ENCODE results near the gene GALNT7. TPM values are rescaled to one million over a fixed set of nuclear protein-coding genes. Genes with fewer than 3 reads are reported as not detected.

Gene GALNT7
- total and polyA plus RNA-seq, 10 of the 15 experiments (the other 5 are each of a cell fraction or from before 2014, with no cell fraction given): 14.2 to 33.2 (median 28.9) TPM

DNA sequence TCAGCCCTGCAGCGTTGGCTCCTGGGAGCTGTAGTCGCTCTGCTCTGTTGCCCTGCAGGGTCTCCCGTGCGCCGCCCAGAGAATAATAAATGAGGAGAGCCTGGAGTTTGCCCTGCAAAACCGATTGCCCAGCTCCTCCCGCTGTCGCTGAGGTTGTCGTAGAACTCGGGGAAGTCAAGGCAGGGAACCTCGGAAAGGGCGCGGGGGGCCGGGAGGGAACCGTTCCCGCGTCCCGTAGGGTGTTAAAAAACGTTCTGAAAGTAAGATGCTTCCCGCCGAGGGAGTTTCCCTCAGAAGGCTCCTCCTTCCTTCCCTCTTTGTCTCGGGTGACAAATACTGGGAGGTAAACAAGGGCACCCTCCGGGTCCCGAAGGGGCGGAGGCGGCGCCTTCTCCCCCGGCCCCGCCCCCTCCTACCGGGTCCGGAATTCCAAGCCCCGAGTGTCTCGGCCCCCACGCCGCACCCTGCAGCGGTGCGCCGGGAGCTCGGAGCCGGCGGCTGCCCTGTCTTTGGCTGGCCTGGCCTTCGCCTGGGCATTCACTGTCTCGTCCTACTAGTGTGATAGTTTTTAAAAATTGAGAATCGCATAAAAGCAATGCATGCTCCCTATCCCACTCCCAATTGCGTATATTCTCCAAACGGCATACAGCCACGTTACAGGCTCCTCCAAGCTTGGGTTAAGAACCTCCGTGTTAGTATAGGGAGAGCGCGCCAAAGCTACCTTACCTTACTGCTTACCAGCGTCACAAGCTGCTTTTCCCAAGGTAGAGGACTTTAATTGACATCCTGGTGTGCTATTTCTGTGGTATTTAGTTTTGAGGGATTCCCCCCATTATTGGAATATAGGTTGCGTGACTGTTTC, 166.5 kb downstream of the GALNT7 start:
- Histone ChIP-seq H3K9ac (ENCODE audit: control insufficient read depth, insufficient read depth, low read length) (peak overlapping the region; percentile 97), H3K79me2 (ENCODE audit: control insufficient read depth, insufficient read depth, low read length) (peaks cover 58% of the 10 kb centered on the region)
- TF ChIP-seq NR2C1 (IDR thresholded peaks at IDR 0.05) (no peak), GATAD2B (conservative IDR thresholded peaks at IDR 0.05; ENCODE audit: low read depth) (0 out of 2 replicates have a peak, but pooled peaks have one; percentile 10), EGR1 (IDR thresholded peaks at IDR 0.05; ENCODE audit: borderline replicate concordance in 1 of 2, low read depth in 2 of 2, low read length in 2 of 2) (peak in 1 of 2 experiments; percentile 24; a peak in 1 of 3 replicates), BHLHE40 (IDR thresholded peaks at IDR 0.05; ENCODE audit: borderline replicate concordance in 1 of 2, low read depth in 2 of 2, low read length in 1 of 2) (peak in 1 of 2 experiments; percentile 39; a peak in 2 of 4 replicates), CBFB (IDR thresholded peaks at IDR 0.05; ENCODE audit: low read depth) (0 out of 2 replicates have a peak, but pooled peaks have one; percentile 58), NFYB (IDR thresholded peaks at IDR 0.05; ENCODE audit: insufficient read depth, low read depth, low read length) (no peak), SUPT20H (IDR thresholded peaks at IDR 0.05; ENCODE audit: borderline replicate concordance, control insufficient read depth, low read depth, low read length) (no peak), TAF1 (IDR thresholded peaks at IDR 0.05; ENCODE audit: borderline replicate concordance, low read depth, low read length) (peak; percentile 3; the same call in 1 of the 2 replicates), ASH2L (IDR thresholded peaks at IDR 0.05; ENCODE audit: borderline replicate concordance, low read depth) (no peak), CHD1 (IDR thresholded peaks at IDR 0.05; ENCODE audit: low read depth, low read length) (no peak)
- TF ChIP-seq, protein P1, sequence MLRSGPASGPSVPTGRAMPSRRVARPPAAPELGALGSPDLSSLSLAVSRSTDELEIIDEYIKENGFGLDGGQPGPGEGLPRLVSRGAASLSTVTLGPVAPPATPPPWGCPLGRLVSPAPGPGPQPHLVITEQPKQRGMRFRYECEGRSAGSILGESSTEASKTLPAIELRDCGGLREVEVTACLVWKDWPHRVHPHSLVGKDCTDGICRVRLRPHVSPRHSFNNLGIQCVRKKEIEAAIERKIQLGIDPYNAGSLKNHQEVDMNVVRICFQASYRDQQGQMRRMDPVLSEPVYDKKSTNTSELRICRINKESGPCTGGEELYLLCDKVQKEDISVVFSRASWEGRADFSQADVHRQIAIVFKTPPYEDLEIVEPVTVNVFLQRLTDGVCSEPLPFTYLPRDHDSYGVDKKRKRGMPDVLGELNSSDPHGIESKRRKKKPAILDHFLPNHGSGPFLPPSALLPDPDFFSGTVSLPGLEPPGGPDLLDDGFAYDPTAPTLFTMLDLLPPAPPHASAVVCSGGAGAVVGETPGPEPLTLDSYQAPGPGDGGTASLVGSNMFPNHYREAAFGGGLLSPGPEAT (IDR thresholded peaks at IDR 0.05; ENCODE audit: low read depth): peak; percentile 71; the same call in 1 of the 2 replicates
- TF ChIP-seq, protein P2, sequence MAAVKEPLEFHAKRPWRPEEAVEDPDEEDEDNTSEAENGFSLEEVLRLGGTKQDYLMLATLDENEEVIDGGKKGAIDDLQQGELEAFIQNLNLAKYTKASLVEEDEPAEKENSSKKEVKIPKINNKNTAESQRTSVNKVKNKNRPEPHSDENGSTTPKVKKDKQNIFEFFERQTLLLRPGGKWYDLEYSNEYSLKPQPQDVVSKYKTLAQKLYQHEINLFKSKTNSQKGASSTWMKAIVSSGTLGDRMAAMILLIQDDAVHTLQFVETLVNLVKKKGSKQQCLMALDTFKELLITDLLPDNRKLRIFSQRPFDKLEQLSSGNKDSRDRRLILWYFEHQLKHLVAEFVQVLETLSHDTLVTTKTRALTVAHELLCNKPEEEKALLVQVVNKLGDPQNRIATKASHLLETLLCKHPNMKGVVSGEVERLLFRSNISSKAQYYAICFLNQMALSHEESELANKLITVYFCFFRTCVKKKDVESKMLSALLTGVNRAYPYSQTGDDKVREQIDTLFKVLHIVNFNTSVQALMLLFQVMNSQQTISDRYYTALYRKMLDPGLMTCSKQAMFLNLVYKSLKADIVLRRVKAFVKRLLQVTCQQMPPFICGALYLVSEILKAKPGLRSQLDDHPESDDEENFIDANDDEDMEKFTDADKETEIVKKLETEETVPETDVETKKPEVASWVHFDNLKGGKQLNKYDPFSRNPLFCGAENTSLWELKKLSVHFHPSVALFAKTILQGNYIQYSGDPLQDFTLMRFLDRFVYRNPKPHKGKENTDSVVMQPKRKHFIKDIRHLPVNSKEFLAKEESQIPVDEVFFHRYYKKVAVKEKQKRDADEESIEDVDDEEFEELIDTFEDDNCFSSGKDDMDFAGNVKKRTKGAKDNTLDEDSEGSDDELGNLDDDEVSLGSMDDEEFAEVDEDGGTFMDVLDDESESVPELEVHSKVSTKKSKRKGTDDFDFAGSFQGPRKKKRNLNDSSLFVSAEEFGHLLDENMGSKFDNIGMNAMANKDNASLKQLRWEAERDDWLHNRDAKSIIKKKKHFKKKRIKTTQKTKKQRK (IDR thresholded peaks at IDR 0.05; ENCODE audit: low read depth, low read length): no peak
- TF ChIP-seq, protein P3, sequence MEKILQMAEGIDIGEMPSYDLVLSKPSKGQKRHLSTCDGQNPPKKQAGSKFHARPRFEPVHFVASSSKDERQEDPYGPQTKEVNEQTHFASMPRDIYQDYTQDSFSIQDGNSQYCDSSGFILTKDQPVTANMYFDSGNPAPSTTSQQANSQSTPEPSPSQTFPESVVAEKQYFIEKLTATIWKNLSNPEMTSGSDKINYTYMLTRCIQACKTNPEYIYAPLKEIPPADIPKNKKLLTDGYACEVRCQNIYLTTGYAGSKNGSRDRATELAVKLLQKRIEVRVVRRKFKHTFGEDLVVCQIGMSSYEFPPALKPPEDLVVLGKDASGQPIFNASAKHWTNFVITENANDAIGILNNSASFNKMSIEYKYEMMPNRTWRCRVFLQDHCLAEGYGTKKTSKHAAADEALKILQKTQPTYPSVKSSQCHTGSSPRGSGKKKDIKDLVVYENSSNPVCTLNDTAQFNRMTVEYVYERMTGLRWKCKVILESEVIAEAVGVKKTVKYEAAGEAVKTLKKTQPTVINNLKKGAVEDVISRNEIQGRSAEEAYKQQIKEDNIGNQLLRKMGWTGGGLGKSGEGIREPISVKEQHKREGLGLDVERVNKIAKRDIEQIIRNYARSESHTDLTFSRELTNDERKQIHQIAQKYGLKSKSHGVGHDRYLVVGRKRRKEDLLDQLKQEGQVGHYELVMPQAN (conservative IDR thresholded peaks at IDR 0.05): peak; percentile 81; the same call in 1 of the 2 replicates

More for the DNA sequence above, 166.5 kb downstream of the GALNT7 start:
- Histone ChIP-seq H3K4me1 (ENCODE audit: control insufficient read depth, insufficient read depth, low read length) (peaks cover 6% of the 10 kb centered on the region), H3K27me3 (replicated peaks in 1 of 2; ENCODE audit: control insufficient read depth in 2 of 2, insufficient read depth in 2 of 2, low read length in 1 of 2) (no peaks in the 10 kb centered on the region), H3K9me3 (replicated peaks; ENCODE audit: control insufficient read depth, insufficient read depth, low read length) (no peaks in the 10 kb centered on the region), H2AFZ (ENCODE audit: control insufficient read depth, low read depth, low read length) (peak overlapping the region; percentile 85), H3K4me2 (ENCODE audit: control insufficient read depth, insufficient read depth) (peak overlapping the region; percentile 94), H4K20me1 (ENCODE audit: control insufficient read depth, insufficient read depth) (no peaks in the 10 kb centered on the region), H3K4me3 (peak overlapping the region; percentile 92), H3K36me3 (ENCODE audit: control insufficient read depth in 2 of 2, insufficient read depth in 2 of 2, low read length in 1 of 2) (peaks cover 0 to 18% of the 10 kb centered on the region in 2 experiments; a peak in 2 of 4 replicates), H3K27ac (ENCODE audit: control insufficient read depth, insufficient read depth) (peak overlapping the region; percentile 96)
- BruUV-seq (replicated peaks): TSS peak; percentile 84
- CTCF ChIA-PET: interaction anchor here (1.0 to 3.9 kb wide), 8 partner anchors 16 to 83 kb away, joined by 3 to 23 read pairs (median 5); no protein-coding TSS in a partner anchor
- DNase-seq (ENCODE audit: low read depth, low spot score): peak; percentile 39
- peak; percentile 63 for ATAC-seq
- SMC1A ChIA-PET (ENCODE audit: uncharacterized antibody, unreplicated experiment): interaction anchor here (0.7 to 14.3 kb wide), 7 partner anchors 10 to 322 kb away, joined by 3 to 232 read pairs (median 3); partner anchors contain the start of gene SAP30
- intact Hi-C loops (cut with micrococcal nuclease; ENCODE audit: unreplicated experiment) (loop anchor here (1.0 to 5.0 kb wide), 2 partner anchors 35 to 168 kb away; partner anchors contain the start of genes GALNT7 and SAP30), in situ Hi-C loops (cut with MboI) (loop anchor here (5.0 kb wide), 1 partner anchor 32 kb away; no protein-coding TSS in a partner anchor)
- FAIRE-seq: peak; percentile 54
- RAD21 ChIA-PET (ENCODE audit: unreplicated experiment): interaction anchor here (0.9 to 8.4 kb wide), 7 partner anchors 10 to 357 kb away, joined by 3 to 145 read pairs (median 4); partner anchors contain the start of genes GALNT7 and SAP30
- under 1% methylated on average over 50 of the region's 52 CpGs for WGBS (ENCODE audit: insufficient coverage, insufficient replicate concordance, low lambda C conversion rate, missing lambda C conversion rate)
- POLR2A ChIA-PET: interaction anchor here (0.7 to 13.9 kb wide), 12 partner anchors 11 to 167 kb away, joined by 3 to 472 read pairs (median 4); partner anchors contain the start of genes GALNT7 and SAP30

Measured in GM12878 (cell line).